Renal cortical epithelial cell (primary cell): ENCODE data around the gene SMYD3. TPM values are rescaled to one million over a fixed set of nuclear protein-coding genes. Genes with fewer than 3 reads are reported as not detected.

Experiments
- DNase-seq: peaks from one replicate; pipeline ENCODE4 v3.0.0-alpha.2; 2011; ENCODE audit warnings: low read depth
- total RNA-seq: library from RNA; depleted of rRNA; stranded (reverse); fragments of >200 nt; gene quantifications from 2 replicates; pipeline ENCODE4 v1.2.3, GENCODE V29; 2014

The SMYD3 gene
- total RNA-seq, 1 donor from 2014 or later = 29.5 TPM

GRCh38 chr1:246515390-246516005 is 8.4 kb upstream of the SMYD3 start:
- DNase-seq = no peak

GRCh38 chr1:246513619-246514343 is 6.7 kb upstream of the SMYD3 start:
- DNase-seq = no peak

DNA sequence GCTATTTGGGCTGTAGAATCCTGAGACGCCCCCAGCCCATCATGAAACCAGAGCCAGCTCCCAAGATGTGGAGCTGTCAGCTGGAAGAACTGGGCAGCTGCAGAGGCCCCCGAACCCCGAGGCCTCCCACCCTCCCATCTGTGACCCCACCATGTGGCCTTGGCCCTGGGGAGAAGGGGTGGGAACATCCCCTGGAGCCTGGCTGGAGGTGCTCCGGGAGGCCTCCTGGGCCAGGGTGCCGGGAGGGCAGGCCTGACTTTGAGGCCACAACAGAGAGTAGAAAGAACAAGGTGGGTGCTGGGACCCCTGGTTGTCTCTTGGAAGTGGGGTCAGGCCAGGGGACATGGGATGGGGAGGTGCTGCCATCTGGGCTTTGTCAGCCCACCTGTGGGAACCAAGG is 6.0 kb upstream of the SMYD3 start:
- DNase-seq = no peak

DNA sequence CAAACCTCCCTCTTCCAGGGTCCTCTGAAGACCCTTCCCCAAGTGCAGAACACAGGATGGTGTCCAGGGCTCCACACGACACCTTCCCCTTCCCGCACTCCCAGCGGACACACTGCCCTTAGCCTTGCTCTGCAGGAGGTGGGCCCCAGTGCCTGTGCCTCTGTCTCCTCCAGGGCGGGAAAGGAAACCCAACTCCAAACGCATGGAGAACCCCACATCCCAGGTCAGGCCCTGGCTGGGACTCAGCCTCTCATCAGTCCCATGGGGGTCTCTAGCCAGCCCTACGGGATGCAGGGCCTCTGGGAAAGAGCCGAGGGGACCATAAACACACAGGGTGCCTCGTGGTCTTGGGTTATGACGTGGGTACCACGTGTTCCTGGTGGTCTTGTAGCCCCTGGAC is 5.6 kb upstream of the SMYD3 start:
- DNase-seq = no peak

- DNase-seq = no peak
Observed at GRCh38 chr1:246512230-246512629, 5.2 kb upstream of the SMYD3 start.

DNA sequence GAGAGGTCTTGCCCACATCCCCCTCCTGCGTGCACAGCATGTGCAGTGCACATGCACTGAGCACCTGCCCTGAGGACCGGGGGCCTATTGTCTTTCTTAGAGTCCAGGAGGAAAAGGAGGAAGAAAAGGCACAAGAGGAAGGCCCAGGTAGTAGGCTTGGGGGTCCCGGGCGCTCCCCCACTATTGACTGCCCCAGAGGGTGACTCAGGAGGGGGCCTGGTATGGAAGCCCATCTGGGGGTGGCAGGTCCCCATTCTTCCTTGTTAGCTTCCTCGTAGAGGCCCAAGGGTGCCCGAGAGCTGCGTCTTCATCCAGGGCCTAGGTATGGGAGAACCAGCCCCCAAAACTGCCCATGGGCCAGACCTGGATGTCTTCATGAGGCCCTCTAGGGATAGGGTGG is 4.1 kb upstream of the SMYD3 start:
- DNase-seq = no peak

DNA sequence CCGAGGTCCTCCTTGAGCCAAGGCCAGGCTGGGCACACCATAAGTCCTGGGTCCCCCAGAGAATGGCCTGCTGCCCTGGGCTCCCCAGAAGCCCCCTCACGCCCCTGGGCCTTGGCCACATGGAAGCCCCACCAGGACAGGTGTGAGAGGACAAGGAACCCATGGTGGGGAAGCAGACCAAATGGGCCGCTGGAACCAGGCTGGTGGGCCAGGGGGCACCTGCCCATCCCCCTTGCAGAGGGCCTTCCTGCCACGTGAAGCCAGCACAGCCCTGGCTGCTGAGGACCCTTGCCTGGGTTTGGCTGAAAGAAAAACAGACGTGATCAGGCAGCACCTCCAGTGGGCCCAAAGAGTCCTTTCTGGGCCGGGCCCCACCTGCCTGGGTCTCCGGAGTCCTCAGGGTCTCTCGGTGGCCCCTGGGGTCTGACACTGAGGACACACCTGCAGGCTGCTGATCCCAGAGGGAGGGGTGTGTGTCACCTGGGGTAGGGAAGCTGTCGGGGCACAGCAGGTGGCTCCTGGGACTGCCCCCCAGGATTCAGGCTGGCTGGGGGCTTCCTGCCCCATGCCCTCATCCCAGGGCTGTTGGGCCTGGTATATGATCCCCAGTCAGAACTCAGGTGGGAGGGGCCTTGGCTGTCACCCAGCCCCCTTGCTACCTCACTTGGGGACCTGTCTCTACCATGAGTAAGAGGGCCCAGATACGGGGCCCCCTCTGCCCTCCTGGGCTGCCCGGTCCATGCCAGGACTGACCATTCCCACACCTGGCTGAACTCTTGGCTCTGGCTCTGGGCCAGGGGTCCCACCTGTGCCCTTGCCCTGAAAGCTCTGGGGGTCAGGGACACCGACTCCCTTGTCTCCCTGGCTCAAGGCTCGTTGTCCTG is 3.3 kb upstream of the SMYD3 start:
- DNase-seq = no peak

- DNase-seq = no peak
Observed at GRCh38 chr1:246508897-246509688, 2.0 kb upstream of the SMYD3 start.

DNA sequence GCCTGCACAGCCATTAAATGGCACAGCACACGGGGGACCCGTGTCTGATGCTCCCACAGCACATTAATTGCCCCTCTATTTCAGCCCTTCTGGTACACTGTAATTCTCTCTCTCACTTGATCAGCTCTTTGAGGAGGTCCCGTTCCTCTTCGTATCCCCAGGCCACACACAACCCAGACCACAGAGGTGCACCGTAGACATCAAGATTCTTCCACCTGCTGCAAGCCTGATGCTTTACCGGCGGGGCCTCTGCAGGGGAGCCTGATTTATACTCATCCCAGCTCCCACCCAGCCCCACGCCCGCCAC is 759 bp downstream of the SMYD3 start:
- no peak for DNase-seq

DNA sequence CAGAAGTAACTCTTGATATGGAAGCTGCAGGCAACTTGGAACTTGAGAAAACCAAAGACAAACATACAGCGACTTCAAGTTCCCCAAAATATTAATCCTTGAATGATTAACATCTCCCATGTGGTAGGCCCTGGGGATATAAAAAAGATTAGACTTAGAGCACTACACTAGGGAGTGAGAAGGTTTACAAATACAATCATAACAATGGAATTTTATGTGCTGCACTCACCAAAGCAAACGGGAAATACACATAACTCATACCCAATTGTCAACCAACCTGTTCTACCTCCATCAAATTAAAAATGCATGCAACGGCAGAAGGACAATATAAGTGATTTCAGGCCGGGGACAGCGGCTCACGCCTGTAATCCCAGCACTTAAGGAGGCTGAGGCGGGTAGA is 3.7 kb downstream of the SMYD3 start:
- peak; percentile 86 for DNase-seq

DNA sequence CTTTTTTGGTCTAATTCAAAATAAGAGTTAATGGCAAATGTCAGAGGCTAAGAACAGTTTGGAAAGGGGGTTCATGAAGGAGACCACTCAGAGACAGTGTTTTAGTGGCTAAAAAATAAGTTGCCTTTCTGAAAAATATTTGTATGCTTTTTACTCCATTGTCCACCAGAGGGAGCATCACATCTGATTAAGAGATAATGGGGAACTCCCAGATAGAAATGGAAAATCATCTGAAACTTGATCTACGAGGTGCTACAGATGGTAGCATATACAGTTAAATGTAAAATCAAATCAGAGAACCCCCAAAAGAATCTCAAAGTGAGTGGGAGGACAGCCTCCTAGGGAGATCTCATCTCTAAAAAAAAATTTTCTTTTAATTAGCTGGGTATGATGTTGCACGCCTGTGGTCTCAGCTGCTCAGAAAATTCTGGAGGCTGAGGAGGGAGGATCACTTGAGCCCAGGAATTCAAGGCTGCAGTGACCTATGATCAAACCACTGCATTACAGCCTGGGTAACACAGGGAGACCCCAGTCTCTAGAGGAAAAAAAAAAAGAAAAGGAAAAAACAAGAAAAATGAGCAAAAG is 9.7 kb downstream of the SMYD3 start:
- peak; percentile 78 for DNase-seq

GRCh38 chr1:246492611-246493245 is 14.4 kb downstream of the SMYD3 start:
- peak; percentile 70 for DNase-seq

- no peak for DNase-seq
Observed at GRCh38 chr1:246491551-246492053, 15.5 kb downstream of the SMYD3 start.

- DNase-seq = no peak
Observed at GRCh38 chr1:246488674-246489073, 18.4 kb downstream of the SMYD3 start.

DNA sequence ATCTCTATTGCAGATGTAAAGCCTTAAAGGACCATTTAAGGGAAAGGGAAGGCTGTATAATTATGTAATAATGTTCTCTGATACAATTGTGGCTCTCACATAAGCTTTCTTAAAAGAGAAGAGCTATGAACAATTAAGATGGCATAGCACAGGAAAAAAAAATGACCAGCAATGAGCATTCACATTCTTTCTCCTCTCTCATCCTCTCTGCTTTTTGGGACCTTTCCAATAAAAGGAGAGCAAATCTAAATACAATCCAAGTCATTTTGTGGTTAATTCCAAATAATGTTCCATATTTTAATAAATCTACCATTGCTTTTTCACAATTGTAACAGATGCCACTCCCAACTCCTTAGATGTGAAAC is 23.5 kb downstream of the SMYD3 start:
- DNase-seq = no peak

DNA sequence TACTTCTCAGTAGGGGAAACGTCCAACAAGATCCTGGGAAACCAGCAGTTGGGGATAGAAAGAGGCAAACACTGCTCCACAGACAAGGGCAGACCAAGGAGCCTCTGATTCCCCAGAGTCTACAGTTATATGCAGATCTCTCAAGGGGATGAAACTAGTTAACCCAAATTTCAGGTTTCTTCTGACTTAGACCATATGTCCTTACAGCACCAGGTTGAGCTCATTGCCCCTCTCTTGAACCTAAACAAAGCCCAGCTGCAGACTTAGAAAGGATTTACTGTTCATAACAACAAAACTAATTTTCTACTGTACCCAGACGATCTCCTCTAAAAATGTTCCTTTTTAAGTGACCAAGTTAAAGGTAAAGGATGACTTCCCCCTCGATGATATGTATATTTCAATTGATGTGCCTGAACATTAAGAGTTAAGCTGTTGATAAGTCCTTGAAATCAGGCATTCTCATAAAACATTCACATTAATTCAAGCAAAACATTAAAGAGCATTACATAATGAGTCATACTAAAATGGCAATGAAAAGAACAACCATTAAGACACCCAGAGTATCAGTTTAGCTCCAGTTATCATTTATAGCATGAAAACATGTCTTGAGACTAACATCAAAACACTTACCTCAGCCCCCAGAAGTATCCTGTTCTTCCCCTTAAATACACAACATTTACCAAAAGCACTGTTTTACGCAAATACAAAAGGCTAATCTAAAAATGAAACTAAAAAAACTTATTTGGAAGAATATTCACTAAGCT is 24.1 kb downstream of the SMYD3 start:
- DNase-seq = peak; percentile 27

DNA sequence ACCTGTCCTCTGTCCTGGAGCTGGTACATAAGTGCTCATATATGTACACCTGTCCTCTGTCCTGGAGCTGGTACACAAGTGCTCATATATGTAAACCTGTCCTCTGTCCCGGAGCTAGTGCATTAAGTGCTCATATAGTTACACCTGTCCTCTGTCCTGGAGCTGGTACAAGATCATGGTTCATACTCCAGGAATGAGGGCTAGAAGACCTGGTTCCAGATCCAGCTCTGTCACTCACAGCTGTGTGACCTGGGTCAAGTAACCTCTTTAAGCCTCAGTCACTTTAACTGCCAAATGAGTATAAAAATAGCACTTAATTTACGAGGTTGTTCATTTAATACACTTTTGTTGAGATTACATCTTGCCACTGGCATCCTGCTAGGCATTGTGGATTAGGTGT is 28.0 kb downstream of the SMYD3 start:
- no peak for DNase-seq

DNA sequence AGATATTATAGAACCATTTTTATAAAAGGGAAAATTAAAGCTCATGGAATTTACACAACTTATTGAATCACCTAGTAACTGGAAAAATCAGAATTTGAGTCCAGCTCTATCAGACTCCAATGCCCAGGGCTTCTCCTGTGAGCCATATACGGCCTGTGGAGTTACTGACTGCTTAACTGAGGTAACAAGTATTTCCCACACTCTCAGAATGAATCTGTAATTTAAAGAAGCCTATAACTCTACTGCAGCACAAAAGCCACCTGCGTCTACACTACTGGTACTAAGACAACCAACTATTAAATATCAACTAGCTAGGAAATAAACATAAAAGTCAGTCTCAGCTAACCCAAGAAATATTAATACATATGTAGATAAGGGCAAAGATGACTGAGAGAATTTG is 29.4 kb downstream of the SMYD3 start:
- no peak for DNase-seq

- DNase-seq = no peak
Observed at GRCh38 chr1:246476771-246477170, 30.3 kb downstream of the SMYD3 start.

GRCh38 chr1:246471688-246472087 is 35.4 kb downstream of the SMYD3 start:
- no peak for DNase-seq
